ENCODE measurements around the gene FBXL5. TPM values are rescaled to one million over a fixed set of nuclear protein-coding genes. Genes with fewer than 3 reads are reported as not detected.

Gene FBXL5
- total and polyA plus RNA-seq, 9 of the 15 experiments (the other 6 are each of a cell fraction or from before 2014, with no cell fraction given) = 6.0 to 35.2 (median 22.1) TPM

DNA sequence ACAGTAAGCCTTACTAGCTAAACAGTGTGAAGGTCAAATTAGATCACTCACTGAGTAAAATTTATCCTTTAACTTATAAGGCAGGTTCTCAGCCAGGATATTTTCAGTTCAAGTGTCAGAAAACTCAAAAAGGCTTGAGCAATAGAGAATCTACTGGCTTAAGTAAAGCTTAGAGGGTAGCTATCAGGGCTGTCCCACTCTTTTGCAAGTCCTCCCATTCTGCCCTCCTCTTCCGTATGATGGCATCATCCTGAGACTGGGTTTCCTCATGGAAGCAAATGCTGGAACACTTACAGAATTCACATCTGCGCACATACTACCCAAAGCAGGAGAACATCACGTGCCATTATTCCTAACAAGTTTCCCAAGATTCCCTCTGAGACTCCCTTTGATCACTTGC lies 55.0 kb downstream of the FBXL5 start:
- CTCF ChIA-PET (ENCODE audit: low intra/inter-chr PET ratio) = no interaction called here

DNA sequence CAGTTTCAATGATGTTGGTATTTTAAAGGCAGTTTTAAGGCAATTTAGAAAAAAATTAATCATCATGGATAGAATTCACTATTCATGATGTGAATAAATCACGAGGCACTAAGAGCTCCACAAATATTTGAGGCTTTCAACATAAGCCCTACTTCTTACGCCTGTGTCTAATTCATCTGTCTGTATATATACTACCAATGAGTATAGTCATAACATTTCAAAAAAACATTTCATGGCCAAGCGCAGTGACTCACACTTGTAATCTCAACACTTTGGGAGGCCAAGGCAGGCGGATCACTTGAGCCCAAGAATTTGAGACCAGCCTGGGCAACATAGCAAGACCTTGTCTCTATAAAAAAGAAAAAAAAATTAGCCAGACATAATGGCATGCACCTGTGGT lies 56.5 kb downstream of the FBXL5 start:
- in situ Hi-C loops (cut with MboI) = no loop called here
- POLR2A ChIA-PET = interaction anchor here (0.8 to 2.0 kb wide), 3 partner anchors 11 to 19 kb away, joined by 3 to 5 read pairs (median 3); no protein-coding TSS in a partner anchor

More for the DNA sequence above, 55.0 kb downstream of the FBXL5 start:
- Histone ChIP-seq H3K9ac (ENCODE audit: insufficient read depth in 1 of 2, low read depth in 2 of 2, low read length in 2 of 2) (no peak overlapping the region), H3K4me2 (ENCODE audit: insufficient read depth, low read length) (no peak overlapping the region), H3K36me3 (ENCODE audit: control insufficient read depth, insufficient read depth, low read length) (peaks cover 2% of the 10 kb centered on the region; the same call in 1 of the 3 replicates), H2AFZ (ENCODE audit: low read depth, low read length) (no peak overlapping the region), H3K4me3 (no peak overlapping the region), H3K27ac (ENCODE audit: extremely low read depth, low read depth, low read length) (no peak overlapping the region), H4K20me1 (replicated peaks; ENCODE audit: control insufficient read depth, insufficient read depth, low read length) (no peaks in the 10 kb centered on the region), H3K9me1 (ENCODE audit: control insufficient read depth, insufficient read depth, low read length) (no peaks in the 10 kb centered on the region), H3K4me1 (replicated peaks in 1 of 2; ENCODE audit: control insufficient read depth in 2 of 2, insufficient read depth in 2 of 2, low read length in 2 of 2) (no peaks in the 10 kb centered on the region), H3K27me3 (ENCODE audit: control insufficient read depth in 2 of 2, insufficient read depth in 2 of 2, low read length in 2 of 2) (no peaks in the 10 kb centered on the region), H3K79me2 (ENCODE audit: control insufficient read depth, insufficient read depth, low read length) (no peaks in the 10 kb centered on the region), H3K9me3 (replicated peaks; ENCODE audit: control insufficient read depth, insufficient read depth, low read depth, low read length) (no peaks in the 10 kb centered on the region)
- BruUV-seq (replicated peaks) = no TSS peak
- in situ Hi-C loops (cut with MboI) (no loop called here), intact Hi-C loops (cut with micrococcal nuclease) (no loop called here)
- WGBS (ENCODE audit: insufficient coverage, low coverage, missing lambda C conversion rate) = 94% methylated on average over 3 of the region's 3 CpGs
- DNase-seq (ENCODE audit: extremely low read depth in 1 of 4, low spot score in 3 of 4) = no peak
- FAIRE-seq = no peak
- POLR2A ChIA-PET = no interaction called here
- no peak for ATAC-seq
- TF ChIP-seq HMG20A (CRISPR knock-in tag; conservative IDR thresholded peaks at IDR 0.05) (no peak), ZNF780A (CRISPR knock-in tag; IDR thresholded peaks at IDR 0.05) (no peak), ZNF436 (CRISPR knock-in tag; IDR thresholded peaks at IDR 0.05) (no peak), RNF2 (IDR thresholded peaks at IDR 0.05) (no peak), POLR2A (conservative IDR thresholded peaks at IDR 0.05) (no peak), TCF7L2 (IDR thresholded peaks at IDR 0.05; ENCODE audit: low read depth, low read length) (no peak), CHD4 (IDR thresholded peaks at IDR 0.05; ENCODE audit: insufficient read depth, insufficient replicate concordance, low read depth, low read length, poor library complexity, severe bottlenecking) (no peak), TGIF2 (CRISPR knock-in tag; IDR thresholded peaks at IDR 0.05) (no peak)
- TF ChIP-seq, protein P1, sequence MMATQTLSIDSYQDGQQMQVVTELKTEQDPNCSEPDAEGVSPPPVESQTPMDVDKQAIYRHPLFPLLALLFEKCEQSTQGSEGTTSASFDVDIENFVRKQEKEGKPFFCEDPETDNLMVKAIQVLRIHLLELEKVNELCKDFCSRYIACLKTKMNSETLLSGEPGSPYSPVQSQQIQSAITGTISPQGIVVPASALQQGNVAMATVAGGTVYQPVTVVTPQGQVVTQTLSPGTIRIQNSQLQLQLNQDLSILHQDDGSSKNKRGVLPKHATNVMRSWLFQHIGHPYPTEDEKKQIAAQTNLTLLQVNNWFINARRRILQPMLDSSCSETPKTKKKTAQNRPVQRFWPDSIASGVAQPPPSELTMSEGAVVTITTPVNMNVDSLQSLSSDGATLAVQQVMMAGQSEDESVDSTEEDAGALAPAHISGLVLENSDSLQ (IDR thresholded peaks at IDR 0.05) = no peak

More for the DNA sequence above, 56.5 kb downstream of the FBXL5 start:
- no peaks in the 10 kb centered on the region for H3K36me3 ChIP-seq (ENCODE audit: control insufficient read depth, insufficient read depth, low read length)
- H3K79me2 ChIP-seq (ENCODE audit: control insufficient read depth, insufficient read depth, low read length) = no peaks in the 10 kb centered on the region
- no peaks in the 10 kb centered on the region for H3K4me1 ChIP-seq (replicated peaks in 1 of 2; ENCODE audit: control insufficient read depth in 2 of 2, insufficient read depth in 2 of 2, low read length in 2 of 2)
- FAIRE-seq = no peak
- H3K4me2 ChIP-seq (ENCODE audit: insufficient read depth, low read length) = no peak overlapping the region
- H3K4me3 ChIP-seq = no peak overlapping the region
- no peaks in the 10 kb centered on the region for H3K27me3 ChIP-seq (ENCODE audit: control insufficient read depth in 2 of 2, insufficient read depth in 2 of 2, low read length in 2 of 2)
- no peak overlapping the region for H3K27ac ChIP-seq (ENCODE audit: extremely low read depth, low read depth, low read length)
- BruUV-seq (replicated peaks) = no TSS peak
- no peak overlapping the region for H3K9ac ChIP-seq (ENCODE audit: insufficient read depth in 1 of 2, low read depth in 2 of 2, low read length in 2 of 2)
- no peak for ATAC-seq
- 81% methylated on average over 4 of the region's 4 CpGs for WGBS (ENCODE audit: insufficient coverage, low coverage, missing lambda C conversion rate)
- no peak for TF ChIP-seq SETDB1 (IDR thresholded peaks at IDR 0.05; ENCODE audit: low read length)
- no peak for TF ChIP-seq ZNF785 (CRISPR knock-in tag; IDR thresholded peaks at IDR 0.05)
- TF ChIP-seq RBBP5 (IDR thresholded peaks at IDR 0.05; ENCODE audit: borderline replicate concordance, insufficient read depth, low read length, poor library complexity, severe bottlenecking) = no peak
- TF ChIP-seq ELF2 (CRISPR knock-in tag; IDR thresholded peaks at IDR 0.05) = no peak
- no peaks in the 10 kb centered on the region for H3K9me1 ChIP-seq (ENCODE audit: control insufficient read depth, insufficient read depth, low read length)
- H4K20me1 ChIP-seq (replicated peaks; ENCODE audit: control insufficient read depth, insufficient read depth, low read length) = no peaks in the 10 kb centered on the region
- intact Hi-C loops (cut with micrococcal nuclease) = no loop called here
- no peak overlapping the region for H2AFZ ChIP-seq (ENCODE audit: low read depth, low read length)
- no peaks in the 10 kb centered on the region for H3K9me3 ChIP-seq (replicated peaks; ENCODE audit: control insufficient read depth, insufficient read depth, low read depth, low read length)
- no peak for DNase-seq (ENCODE audit: extremely low read depth in 1 of 4, low spot score in 3 of 4)
- CTCF ChIA-PET (ENCODE audit: low intra/inter-chr PET ratio) = no interaction called here
